Erythroblast (primary cell): ENCODE results near the gene TMEM116.

ENCODE experiments used
- GATA1 ChIP-seq: IDR thresholded peaks from 2 replicates; pipeline ENCODE4 v1.6.1; 2011; ENCODE audit warnings: low read depth, mild to moderate bottlenecking, control low read depth, low read length, moderate library complexity
- POLR2A ChIP-seq: IDR thresholded peaks from 2 replicates; pipeline ENCODE4 v1.6.1; 2011; ENCODE audit warnings: mild to moderate bottlenecking, low read length

- no peak for TF ChIP-seq POLR2A
- no peak for TF ChIP-seq GATA1
Measured at GRCh38 chr12:111981987-111982386, 31.0 kb downstream of the TMEM116 start.
